Measurements from ENCODE around the gene ELSPBP1.

- TF ChIP-seq, protein P1, sequence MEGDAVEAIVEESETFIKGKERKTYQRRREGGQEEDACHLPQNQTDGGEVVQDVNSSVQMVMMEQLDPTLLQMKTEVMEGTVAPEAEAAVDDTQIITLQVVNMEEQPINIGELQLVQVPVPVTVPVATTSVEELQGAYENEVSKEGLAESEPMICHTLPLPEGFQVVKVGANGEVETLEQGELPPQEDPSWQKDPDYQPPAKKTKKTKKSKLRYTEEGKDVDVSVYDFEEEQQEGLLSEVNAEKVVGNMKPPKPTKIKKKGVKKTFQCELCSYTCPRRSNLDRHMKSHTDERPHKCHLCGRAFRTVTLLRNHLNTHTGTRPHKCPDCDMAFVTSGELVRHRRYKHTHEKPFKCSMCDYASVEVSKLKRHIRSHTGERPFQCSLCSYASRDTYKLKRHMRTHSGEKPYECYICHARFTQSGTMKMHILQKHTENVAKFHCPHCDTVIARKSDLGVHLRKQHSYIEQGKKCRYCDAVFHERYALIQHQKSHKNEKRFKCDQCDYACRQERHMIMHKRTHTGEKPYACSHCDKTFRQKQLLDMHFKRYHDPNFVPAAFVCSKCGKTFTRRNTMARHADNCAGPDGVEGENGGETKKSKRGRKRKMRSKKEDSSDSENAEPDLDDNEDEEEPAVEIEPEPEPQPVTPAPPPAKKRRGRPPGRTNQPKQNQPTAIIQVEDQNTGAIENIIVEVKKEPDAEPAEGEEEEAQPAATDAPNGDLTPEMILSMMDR (IDR thresholded peaks at IDR 0.05) = no peak
- no peak for TF ChIP-seq POLR2A (IDR thresholded peaks at IDR 0.05)
These were observed 49.3 kb downstream of the ELSPBP1 start, which contains the start of gene CABP5 for GRCh38 chr19:48043675-48044258.
